Measurements from ENCODE around the gene KIF20A.

Gene KIF20A

GRCh38 chr5:138230261-138230660 lies 51.3 kb downstream of the KIF20A start:
- ChIA-PET CTCF (interaction anchor here (0.6 to 1.8 kb wide), 4 partner anchors 14 to 511 kb away, joined by 3 to 6 read pairs (median 4); partner anchors contain the start of gene KDM3B), POLR2A (interaction anchor here (0.9 to 2.2 kb wide), 2 partner anchors 17 to 101 kb away, joined by 5 to 16 read pairs; partner anchors contain the start of genes CDC23 and CDC25C)
- DNase-seq (ENCODE audit: extremely low spot score) = no peak
- TF ChIP-seq LEF1 (IDR thresholded peaks at IDR 0.05; ENCODE audit: borderline replicate concordance) = no peak
- no peak for TF ChIP-seq FOXA1 (IDR thresholded peaks at IDR 0.05)
- no peak for TF ChIP-seq FOXK2 (IDR thresholded peaks at IDR 0.05)
- no peak for TF ChIP-seq PKNOX1 (IDR thresholded peaks at IDR 0.05)
- no peak for TF ChIP-seq SP1 (IDR thresholded peaks at IDR 0.05)
- no peak for TF ChIP-seq L3MBTL2 (conservative IDR thresholded peaks at IDR 0.05)
- no peak for TF ChIP-seq NFRKB (IDR thresholded peaks at IDR 0.05)
- TF ChIP-seq FOXM1 (IDR thresholded peaks at IDR 0.05; ENCODE audit: borderline replicate concordance) = no peak
- TF ChIP-seq ELF4 (IDR thresholded peaks at IDR 0.05) = no peak
- TF ChIP-seq BHLHE40 (IDR thresholded peaks at IDR 0.05; ENCODE audit: borderline replicate concordance) = no peak
- TF ChIP-seq HDGF (IDR thresholded peaks at IDR 0.05; ENCODE audit: borderline replicate concordance) = no peak
- TF ChIP-seq TARDBP (IDR thresholded peaks at IDR 0.05) = no peak
- TF ChIP-seq ARNT (IDR thresholded peaks at IDR 0.05) = no peak
- no peak for TF ChIP-seq ZNF384 (IDR thresholded peaks at IDR 0.05)
- TF ChIP-seq CTBP1 (IDR thresholded peaks at IDR 0.05; ENCODE audit: borderline replicate concordance) = no peak
- no peak for TF ChIP-seq SUZ12 (IDR thresholded peaks at IDR 0.05)

- no peak for DNase-seq (ENCODE audit: extremely low spot score)
- TF ChIP-seq TARDBP (IDR thresholded peaks at IDR 0.05) (no peak), FOXK2 (IDR thresholded peaks at IDR 0.05) (no peak), LEF1 (IDR thresholded peaks at IDR 0.05; ENCODE audit: borderline replicate concordance) (no peak), CTBP1 (IDR thresholded peaks at IDR 0.05; ENCODE audit: borderline replicate concordance) (no peak), ARNT (IDR thresholded peaks at IDR 0.05) (no peak), SUZ12 (IDR thresholded peaks at IDR 0.05) (no peak), ZNF384 (IDR thresholded peaks at IDR 0.05) (no peak), SP1 (IDR thresholded peaks at IDR 0.05) (no peak), L3MBTL2 (conservative IDR thresholded peaks at IDR 0.05) (no peak), NFRKB (IDR thresholded peaks at IDR 0.05) (no peak), FOXM1 (IDR thresholded peaks at IDR 0.05; ENCODE audit: borderline replicate concordance) (no peak), FOXA1 (IDR thresholded peaks at IDR 0.05) (no peak)
- POLR2A ChIA-PET = interaction anchor here (1.1 to 2.2 kb wide), 3 partner anchors 17 to 100 kb away, joined by 3 to 16 read pairs (median 11); partner anchors contain the start of genes CDC23 and CDC25C
- CTCF ChIA-PET = interaction anchor here (0.7 to 2.6 kb wide), 4 partner anchors 8 to 122 kb away, joined by 3 to 8 read pairs (median 4); partner anchors contain the start of gene KDM3B
Measured at GRCh38 chr5:138230981-138231589, 52.2 kb downstream of the KIF20A start.

- DNase-seq (ENCODE audit: extremely low spot score) = no peak
- CTCF ChIA-PET = interaction anchor here (1.1 to 2.6 kb wide), 3 partner anchors 10 to 119 kb away, joined by 3 to 8 read pairs (median 3); partner anchors contain the start of gene KDM3B
- no peak for TF ChIP-seq SP1 (IDR thresholded peaks at IDR 0.05)
- TF ChIP-seq ELF4 (IDR thresholded peaks at IDR 0.05) = no peak
- TF ChIP-seq LEF1 (IDR thresholded peaks at IDR 0.05; ENCODE audit: borderline replicate concordance) = no peak
- no peak for TF ChIP-seq PKNOX1 (IDR thresholded peaks at IDR 0.05)
- TF ChIP-seq BHLHE40 (IDR thresholded peaks at IDR 0.05; ENCODE audit: borderline replicate concordance) = no peak
- no peak for TF ChIP-seq FOXA1 (IDR thresholded peaks at IDR 0.05)
- POLR2A ChIA-PET = interaction anchor here (0.6 to 1.8 kb wide), 2 partner anchors 20 to 42 kb away, joined by 3 to 7 read pairs; partner anchors contain the start of gene CDC23
Measured at GRCh38 chr5:138233280-138233679, 54.4 kb downstream of the KIF20A start.

GRCh38 chr5:138234651-138235050 lies 55.7 kb downstream of the KIF20A start:
- TF ChIP-seq FOXM1 (IDR thresholded peaks at IDR 0.05; ENCODE audit: borderline replicate concordance) (no peak), NFRKB (IDR thresholded peaks at IDR 0.05) (no peak), HDGF (IDR thresholded peaks at IDR 0.05; ENCODE audit: borderline replicate concordance) (no peak), LEF1 (IDR thresholded peaks at IDR 0.05; ENCODE audit: borderline replicate concordance) (no peak), FOXK2 (IDR thresholded peaks at IDR 0.05) (no peak)
- ChIA-PET CTCF (interaction anchor here (1.4 kb wide), 1 partner anchor 118 kb away, joined by 3 read pairs; the partner anchor contains the start of gene KDM3B), POLR2A (interaction anchor here (1.2 to 1.5 kb wide), 2 partner anchors 22 to 97 kb away, joined by 3 to 7 read pairs; partner anchors contain the start of genes CDC23 and CDC25C)
- no peak for DNase-seq (ENCODE audit: extremely low spot score)

Measured in HEK293T (cell line).